ENCODE data around the gene CFAP45. TPM values are rescaled to one million over a fixed set of nuclear protein-coding genes. Genes with fewer than 3 reads are reported as not detected.

The CFAP45 gene
- total RNA-seq, 3 donors from 2014 or later: 0.82 to 1.2 (median 0.82) TPM

GRCh38 chr1:159930634-159931033 is 30.7 kb upstream of the CFAP45 start:
- DNase-seq (no peak), ATAC-seq (no peak)
- H3K9me3 Mint-ChIP-seq: no peaks in the 10 kb centered on the region
- no peaks in the 10 kb centered on the region for H3K36me3 Mint-ChIP-seq (ENCODE audit: insufficient read depth)
- peaks cover 7% of the 10 kb centered on the region for H3K27me3 Mint-ChIP-seq (ENCODE audit: low read depth)
- peaks cover 13% of the 10 kb centered on the region for H3K4me1 Mint-ChIP-seq (ENCODE audit: low read depth)
- H3K4me3 Mint-ChIP-seq: no peak overlapping the region

GRCh38 chr1:159930216-159930615 is 30.3 kb upstream of the CFAP45 start:
- Mint-ChIP-seq H3K4me3 (no peak overlapping the region), H3K9me3 (no peaks in the 10 kb centered on the region)
- DNase-seq: no peak

GRCh38 chr1:159929155-159930051 is 29.4 kb upstream of the CFAP45 start:
- no peaks in the 10 kb centered on the region for H3K27me3 Mint-ChIP-seq (ENCODE audit: low read depth)
- no peaks in the 10 kb centered on the region for H3K9me3 Mint-ChIP-seq
- peaks cover 16% of the 10 kb centered on the region for H3K4me1 Mint-ChIP-seq (ENCODE audit: low read depth)
- ATAC-seq (no peak), DNase-seq (no peak)
- no peaks in the 10 kb centered on the region for H3K36me3 Mint-ChIP-seq (ENCODE audit: insufficient read depth)
- no peak overlapping the region for H3K4me3 Mint-ChIP-seq

More at GRCh38 chr1:159930216-159930615, 30.3 kb upstream of the CFAP45 start:
- no peak for ATAC-seq
- Mint-ChIP-seq H3K36me3 (ENCODE audit: insufficient read depth) (no peaks in the 10 kb centered on the region), H3K4me1 (ENCODE audit: low read depth) (peaks cover 16% of the 10 kb centered on the region), H3K27me3 (ENCODE audit: low read depth) (peaks cover 3% of the 10 kb centered on the region)

GRCh38 chr1:159928491-159929050 is 28.6 kb upstream of the CFAP45 start:
- no peak overlapping the region for H3K4me3 Mint-ChIP-seq
- no peak for ATAC-seq

GRCh38 chr1:159927849-159928431 is 28.0 kb upstream of the CFAP45 start:
- no peaks in the 10 kb centered on the region for H3K9me3 Mint-ChIP-seq
- no peak overlapping the region for H3K4me3 Mint-ChIP-seq
- peaks cover 2% of the 10 kb centered on the region for H3K36me3 Mint-ChIP-seq (ENCODE audit: insufficient read depth)
- DNase-seq (no peak), ATAC-seq (no peak)
- H3K4me1 Mint-ChIP-seq (ENCODE audit: low read depth): peaks cover 29% of the 10 kb centered on the region
- H3K27me3 Mint-ChIP-seq (ENCODE audit: low read depth): no peaks in the 10 kb centered on the region

More at GRCh38 chr1:159928491-159929050, 28.6 kb upstream of the CFAP45 start:
- H3K27me3 Mint-ChIP-seq (ENCODE audit: low read depth): no peaks in the 10 kb centered on the region
- no peak for DNase-seq
- H3K36me3 Mint-ChIP-seq (ENCODE audit: insufficient read depth): peaks cover 2% of the 10 kb centered on the region
- H3K4me1 Mint-ChIP-seq (ENCODE audit: low read depth): peaks cover 23% of the 10 kb centered on the region
- no peaks in the 10 kb centered on the region for H3K9me3 Mint-ChIP-seq

GRCh38 chr1:159927211-159927848 is 27.4 kb upstream of the CFAP45 start:
- DNase-seq (no peak), ATAC-seq (no peak)
- H3K36me3 Mint-ChIP-seq (ENCODE audit: insufficient read depth): peaks cover 2% of the 10 kb centered on the region
- H3K27me3 Mint-ChIP-seq (ENCODE audit: low read depth): no peaks in the 10 kb centered on the region
- H3K9me3 Mint-ChIP-seq: no peaks in the 10 kb centered on the region
- no peak overlapping the region for H3K4me3 Mint-ChIP-seq
- peaks cover 35% of the 10 kb centered on the region for H3K4me1 Mint-ChIP-seq (ENCODE audit: low read depth)

- ATAC-seq (peak; percentile 7 to 12), DNase-seq (no peak)
- H3K4me1 Mint-ChIP-seq (ENCODE audit: low read depth): peaks cover 52% of the 10 kb centered on the region
- no peaks in the 10 kb centered on the region for H3K9me3 Mint-ChIP-seq
- H3K36me3 Mint-ChIP-seq (ENCODE audit: insufficient read depth): peaks cover 11% of the 10 kb centered on the region
- H3K27me3 Mint-ChIP-seq (ENCODE audit: low read depth): no peaks in the 10 kb centered on the region
- H3K4me3 Mint-ChIP-seq: peak overlapping the region; percentile 90
Measured at GRCh38 chr1:159925719-159926078, 25.7 kb upstream of the CFAP45 start.

GRCh38 chr1:159924791-159925718 is 25.1 kb upstream of the CFAP45 start, which contains the start of gene TAGLN2:
TAGLN2 (minus strand) TSS chr1:159925507; CDS start chr1:159920509, 4,998 bp downstream.
- H3K9me3 Mint-ChIP-seq: no peaks in the 10 kb centered on the region
- ATAC-seq: peak; percentile 80
- H3K4me3 Mint-ChIP-seq: peak within 1 kb of the TSS; percentile 90
- H3K27me3 Mint-ChIP-seq (ENCODE audit: low read depth): no peaks in the 10 kb centered on the region
- H3K36me3 Mint-ChIP-seq (ENCODE audit: insufficient read depth): peaks cover 18% of the 10 kb centered on the region
- H3K4me1 Mint-ChIP-seq (ENCODE audit: low read depth): peaks cover 58% of the 10 kb centered on the region
- peak; percentile 86 for DNase-seq

- Mint-ChIP-seq H3K36me3 (ENCODE audit: insufficient read depth) (peaks cover 26% of the 10 kb centered on the region), H3K4me1 (ENCODE audit: low read depth) (peaks cover 65% of the 10 kb centered on the region), H3K9me3 (no peaks in the 10 kb centered on the region), H3K27me3 (ENCODE audit: low read depth) (no peaks in the 10 kb centered on the region), H3K4me3 (peak overlapping the region; percentile 90)
- DNase-seq (peak; percentile 42), ATAC-seq (peak; percentile 25 to 35)
Measured at GRCh38 chr1:159924025-159924790, 24.2 kb upstream of the CFAP45 start.

- ATAC-seq: peak; percentile 21 to 32
- Mint-ChIP-seq H3K4me3 (peak overlapping the region; percentile 90), H3K4me1 (ENCODE audit: low read depth) (peaks cover 70% of the 10 kb centered on the region), H3K27me3 (ENCODE audit: low read depth) (no peaks in the 10 kb centered on the region), H3K36me3 (ENCODE audit: insufficient read depth) (peaks cover 32% of the 10 kb centered on the region), H3K9me3 (no peaks in the 10 kb centered on the region)
- peak; percentile 66 for DNase-seq
Measured at GRCh38 chr1:159923203-159924024, 23.4 kb upstream of the CFAP45 start.

GRCh38 chr1:159922511-159923202 is 22.7 kb upstream of the CFAP45 start:
- no peak for DNase-seq
- no peak for ATAC-seq
- H3K4me1 Mint-ChIP-seq (ENCODE audit: low read depth): peaks cover 78% of the 10 kb centered on the region

More at GRCh38 chr1:159922511-159923202, 22.7 kb upstream of the CFAP45 start:
- Mint-ChIP-seq H3K36me3 (ENCODE audit: insufficient read depth) (peaks cover 39% of the 10 kb centered on the region), H3K4me3 (peak overlapping the region; percentile 90), H3K27me3 (ENCODE audit: low read depth) (no peaks in the 10 kb centered on the region), H3K9me3 (no peaks in the 10 kb centered on the region)

Measured in activated T-cell treated with anti-CD3 and anti-CD28 coated beads, Interleukin-2, amount 50 U/mL, for 4 hours (primary cell).